GM18519 (cell line): ENCODE measurements around the gene DCTPP1.
A peak's percentile ranks its signal among the peaks of the same experiment; 100 is the strongest.

Source experiments
- ATAC-seq: cut with Tn5 transposase; IDR thresholded peaks from one replicate; pipeline ENCODE4 v1.9.1; 2021; ENCODE audit warnings: mild to moderate bottlenecking, moderate library complexity; ENCODE audit not compliant: unreplicated experiment, low FRiP score

Gene DCTPP1

DNA sequence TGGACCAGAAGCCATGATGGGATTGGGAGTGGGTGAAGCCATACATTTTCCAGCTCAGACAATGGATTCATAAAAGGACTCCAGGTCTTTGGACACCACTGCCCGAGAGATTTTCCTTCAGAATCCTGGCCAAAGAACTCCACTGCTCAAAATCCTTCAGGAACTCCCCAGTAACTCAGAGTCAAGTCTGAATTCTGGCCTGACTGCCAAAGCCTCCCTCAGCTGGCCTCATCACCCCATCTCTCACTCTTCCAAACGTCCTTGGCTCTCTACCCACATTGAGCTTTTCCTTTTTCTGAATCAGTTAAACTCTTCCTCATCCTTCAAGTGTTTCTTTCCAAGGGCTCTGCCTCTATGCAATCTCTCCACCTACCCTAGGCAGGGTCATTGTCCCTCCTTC lies 46.3 kb downstream of the DCTPP1 start:
- ATAC-seq: no peak

DNA sequence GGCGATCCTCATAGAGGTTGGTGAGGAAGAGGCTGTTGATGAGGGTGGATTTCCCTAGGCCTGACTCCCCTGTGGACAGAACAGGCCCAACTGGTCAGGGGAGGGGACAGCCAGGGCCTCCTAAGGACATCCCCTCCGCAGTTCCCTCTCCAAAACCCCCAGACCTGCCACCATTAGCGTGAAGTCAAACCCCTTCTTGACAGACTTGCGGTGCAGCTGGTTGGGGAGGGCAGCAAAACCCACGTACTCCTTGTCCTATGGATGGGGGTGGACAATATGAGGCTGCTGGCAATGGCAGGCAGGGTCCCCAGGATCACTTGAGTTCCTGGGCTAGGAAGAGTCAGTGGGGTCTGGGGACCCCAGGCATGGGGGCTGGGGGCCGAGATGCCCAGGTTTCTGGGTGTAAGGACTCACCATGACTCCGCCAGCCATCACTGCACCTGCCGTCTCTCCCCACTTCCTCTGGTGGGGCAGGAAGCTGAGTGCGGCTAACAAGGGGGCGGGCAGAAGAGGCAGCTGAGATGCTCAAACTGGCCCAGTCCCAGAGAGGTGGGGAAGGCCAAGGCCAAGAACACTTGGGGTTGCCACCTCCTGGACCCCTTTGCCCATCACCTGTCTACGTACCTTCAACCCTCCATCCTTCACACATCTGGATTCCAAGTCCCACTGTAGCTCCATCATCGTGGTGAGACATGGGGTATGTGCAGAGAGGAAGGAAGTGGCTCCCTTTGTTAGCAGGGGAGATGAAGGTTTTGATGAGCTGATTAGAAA lies 47.5 kb downstream of the DCTPP1 start, which contains the start of gene SEPTIN1:
SEPTIN1 (minus strand) TSS at position 451 of the 771 bp plus-strand sequence; CDS start at position 432, 19 bp downstream.
- no peak for ATAC-seq

DNA sequence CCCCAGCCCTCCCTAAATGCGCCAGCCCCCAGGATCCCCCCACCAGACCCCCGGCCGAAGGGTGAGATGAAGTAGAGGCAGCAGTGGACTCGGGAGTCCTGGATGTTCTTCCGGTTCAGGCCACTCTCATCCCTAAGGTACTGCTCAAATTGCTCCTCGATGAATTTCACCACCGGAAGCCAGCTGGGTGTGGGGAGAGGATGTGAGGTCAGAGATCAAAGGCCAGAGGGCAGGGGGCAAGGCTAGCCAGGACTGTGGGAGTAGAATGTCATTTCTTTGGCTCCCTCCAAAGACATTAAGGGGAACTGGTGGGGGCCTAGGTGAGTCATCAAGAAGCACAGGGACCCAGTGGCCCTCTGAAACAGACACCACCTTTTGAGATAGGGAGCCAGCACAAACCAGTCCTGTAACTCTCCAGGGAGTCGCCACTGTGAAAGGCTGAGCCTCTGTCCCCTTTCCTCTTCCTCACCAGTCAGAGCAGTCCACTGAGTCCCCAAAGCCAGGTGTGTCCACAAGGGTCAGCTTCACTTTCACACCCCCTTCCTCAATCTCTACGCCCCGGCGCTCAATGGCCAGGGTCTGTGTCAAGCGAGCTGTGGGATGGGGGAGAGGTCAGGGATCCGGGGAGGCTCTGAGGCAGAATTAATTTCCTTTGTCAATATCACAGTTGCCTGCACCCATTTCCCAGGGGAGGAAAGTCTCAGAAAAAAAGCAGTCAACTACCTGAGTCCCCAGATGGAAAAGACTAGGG lies 48.4 kb downstream of the DCTPP1 start:
- ATAC-seq: no peak

DNA sequence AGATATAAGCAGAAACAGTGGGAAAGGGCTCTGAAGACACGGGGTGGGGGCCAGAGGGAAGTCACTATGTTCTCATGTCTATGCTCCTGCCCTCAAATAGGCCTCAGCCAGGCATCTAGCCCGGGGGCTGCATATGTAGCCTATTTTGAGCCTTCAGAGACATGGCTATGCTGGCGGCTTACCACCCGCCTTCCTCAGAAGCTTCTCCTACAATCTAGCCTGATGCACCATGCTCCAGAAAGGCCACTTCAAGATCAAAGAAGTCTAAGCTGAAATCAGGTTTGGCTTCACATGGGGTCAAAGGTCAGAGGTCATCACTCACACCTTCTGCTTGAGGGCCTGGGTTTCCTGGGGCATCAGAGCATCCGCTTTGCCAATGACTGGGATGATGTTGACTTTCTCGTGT lies 49.0 kb downstream of the DCTPP1 start:
- no peak for ATAC-seq

DNA sequence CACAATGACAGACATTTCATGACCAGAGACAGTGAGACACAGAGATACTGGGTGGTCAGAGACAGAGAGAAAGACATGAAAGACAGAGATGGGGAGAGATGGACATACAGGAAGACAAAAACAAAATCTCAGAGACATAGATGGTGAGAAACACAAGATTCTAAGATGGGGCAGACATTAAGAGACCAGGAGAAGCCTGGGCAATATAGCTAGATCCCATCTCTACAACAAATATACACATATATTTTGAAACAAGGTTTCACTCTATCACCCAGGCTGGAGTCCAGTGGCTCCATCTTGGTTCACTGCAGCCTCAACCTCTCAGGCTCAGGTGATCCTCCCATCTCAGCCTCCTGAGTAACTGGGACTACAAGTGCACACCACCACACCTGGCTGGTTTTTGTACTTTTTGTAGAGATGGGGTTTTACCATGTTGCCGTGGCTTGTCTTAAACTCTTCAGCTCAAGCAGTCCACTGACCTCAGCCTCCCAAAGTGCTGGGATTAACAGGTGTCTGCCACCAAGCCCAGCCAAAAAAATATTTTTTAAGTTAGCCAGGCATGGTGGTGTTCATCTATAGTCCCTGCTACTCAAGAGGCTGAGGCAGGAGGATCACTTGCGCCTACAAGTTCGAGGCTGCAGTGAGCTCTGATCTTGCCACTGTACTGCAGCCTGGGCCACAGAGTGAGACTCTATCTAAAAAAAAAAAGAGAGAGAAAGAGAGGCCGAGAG lies 49.6 kb downstream of the DCTPP1 start:
- ATAC-seq: no peak

DNA sequence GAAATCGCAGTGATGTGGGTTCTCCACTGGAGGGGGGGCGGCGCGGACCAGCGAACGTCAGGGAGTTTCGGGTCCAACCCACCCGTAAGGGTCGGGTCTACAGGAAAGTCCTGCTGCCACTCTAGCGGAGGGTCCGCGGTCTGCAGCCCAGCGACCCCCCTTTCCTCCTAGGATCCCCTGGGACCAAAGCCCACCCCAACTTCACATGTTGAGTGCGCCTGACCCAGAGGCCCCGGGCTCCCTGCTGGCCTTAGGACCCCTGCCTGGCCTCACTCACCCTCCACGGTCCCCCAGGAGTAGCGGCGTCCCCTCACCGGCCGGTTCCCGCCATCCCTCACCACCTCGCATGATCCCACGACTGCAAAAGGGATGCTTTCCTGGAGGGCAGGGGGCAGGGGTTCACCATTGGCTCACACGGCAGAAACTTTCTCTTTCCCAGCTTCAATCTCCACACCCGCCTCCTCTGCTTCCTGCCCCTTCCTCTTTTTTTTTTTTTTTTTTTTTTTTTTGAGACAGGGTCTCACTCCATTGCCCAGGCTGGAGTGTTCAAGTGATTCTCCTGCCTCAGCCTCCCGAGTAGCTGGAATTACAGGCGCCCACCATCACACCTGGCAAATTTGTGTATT lies 50.6 kb downstream of the DCTPP1 start:
- no peak for ATAC-seq

DNA sequence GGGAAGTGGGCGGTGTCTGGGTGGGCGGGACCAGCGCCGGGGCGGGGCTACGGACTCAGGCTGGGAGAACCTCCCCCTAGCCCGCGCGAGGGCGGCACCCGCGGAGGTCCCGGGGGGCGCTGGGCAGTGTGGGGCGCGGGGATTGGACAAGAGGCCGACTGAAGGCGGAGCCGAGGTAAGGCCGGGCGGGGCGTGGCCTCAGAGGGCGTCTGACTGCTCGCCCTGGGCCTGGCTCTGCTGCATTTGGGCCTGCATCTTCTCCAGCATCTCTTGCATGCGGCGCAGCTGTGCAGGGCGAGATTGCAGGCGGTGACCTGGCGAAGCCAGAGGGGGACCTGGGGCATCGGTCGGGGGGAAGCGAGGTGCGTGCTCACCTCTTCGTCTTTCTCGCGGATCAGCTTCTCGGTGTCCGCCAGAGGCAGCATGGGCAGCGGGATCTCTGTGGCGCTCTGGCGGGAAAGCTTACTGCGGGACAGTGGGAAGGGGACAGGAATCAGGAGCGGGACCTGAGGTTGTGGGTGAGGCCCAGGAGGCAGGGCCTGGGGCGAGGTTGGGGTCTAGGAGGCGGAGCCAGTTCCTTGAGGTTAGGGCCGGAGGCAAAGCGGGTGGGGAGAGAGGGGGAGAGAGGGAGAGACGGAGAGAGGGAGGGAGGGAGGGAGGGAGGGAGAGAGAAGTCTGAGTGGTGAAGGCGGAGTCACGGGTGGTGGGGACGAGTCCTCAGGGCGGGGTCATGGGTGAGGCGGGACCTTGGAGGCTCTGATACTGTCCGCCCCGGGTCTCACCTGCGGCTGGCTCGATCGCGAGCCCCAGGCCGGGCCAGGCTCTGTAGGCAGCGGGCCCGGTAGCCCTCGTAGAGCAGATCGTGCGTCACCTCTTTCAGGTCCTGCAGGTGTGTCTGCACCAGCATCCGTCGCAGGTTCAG lies 51.3 kb downstream of the DCTPP1 start:
- peak; percentile 74 for ATAC-seq

DNA sequence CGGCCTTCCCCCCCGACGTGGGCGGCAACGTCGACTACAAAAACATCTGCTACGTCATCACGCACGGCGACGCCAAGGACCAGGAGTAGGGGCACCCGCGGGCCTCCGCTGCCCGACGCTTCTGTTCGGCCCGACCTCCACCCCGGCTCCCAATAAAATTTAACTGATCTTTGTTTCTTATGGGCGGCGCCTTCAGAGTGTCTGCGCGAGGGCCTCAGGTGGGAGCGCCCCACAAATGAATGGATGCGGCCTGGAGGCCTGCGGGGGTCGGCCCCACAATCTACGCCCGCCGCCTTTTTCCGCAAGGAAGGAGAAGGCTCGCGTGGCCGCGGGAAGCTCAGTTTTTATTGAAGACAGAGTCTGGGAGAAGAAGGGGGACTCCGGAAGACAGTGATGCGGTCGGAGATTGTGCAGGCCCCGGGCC lies 52.0 kb downstream of the DCTPP1 start:
- no peak for ATAC-seq

DNA sequence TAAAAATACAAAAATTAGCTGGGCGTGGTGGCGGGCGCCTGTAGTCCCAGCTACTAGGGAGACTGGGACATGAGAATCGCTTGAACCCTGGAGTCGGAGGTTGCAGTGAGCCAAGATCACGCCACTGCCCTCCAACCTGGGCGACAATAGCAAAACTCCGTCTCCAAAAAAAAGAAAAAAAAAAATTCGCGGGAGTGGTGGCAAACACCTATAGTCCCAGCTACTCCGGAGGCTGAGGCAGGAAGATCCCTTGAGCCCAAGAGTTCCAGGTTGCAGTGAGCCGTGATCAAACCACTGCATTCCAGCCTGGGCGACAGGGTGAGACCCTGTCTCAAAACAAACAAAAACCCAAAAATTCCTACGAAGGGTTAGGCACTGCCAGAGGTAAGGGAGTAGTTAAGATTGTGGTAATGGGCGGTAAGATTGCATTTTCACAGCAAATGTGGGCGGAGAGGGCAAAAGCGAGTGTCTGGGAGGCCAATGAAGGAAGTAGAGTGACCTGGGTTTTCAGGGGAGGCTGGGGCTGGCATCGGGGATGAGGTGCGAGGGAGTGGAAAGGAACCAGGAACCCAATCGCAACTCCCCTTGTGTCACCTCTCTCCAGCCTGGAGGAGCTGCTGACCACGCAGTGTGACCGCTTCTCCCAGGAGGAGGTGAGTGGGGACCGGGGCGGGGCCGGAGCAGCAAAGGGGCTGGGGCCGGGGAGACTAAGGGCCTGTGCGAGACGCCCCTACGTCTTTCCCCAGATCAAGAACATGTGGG lies 52.6 kb downstream of the DCTPP1 start:
- no peak for ATAC-seq

DNA sequence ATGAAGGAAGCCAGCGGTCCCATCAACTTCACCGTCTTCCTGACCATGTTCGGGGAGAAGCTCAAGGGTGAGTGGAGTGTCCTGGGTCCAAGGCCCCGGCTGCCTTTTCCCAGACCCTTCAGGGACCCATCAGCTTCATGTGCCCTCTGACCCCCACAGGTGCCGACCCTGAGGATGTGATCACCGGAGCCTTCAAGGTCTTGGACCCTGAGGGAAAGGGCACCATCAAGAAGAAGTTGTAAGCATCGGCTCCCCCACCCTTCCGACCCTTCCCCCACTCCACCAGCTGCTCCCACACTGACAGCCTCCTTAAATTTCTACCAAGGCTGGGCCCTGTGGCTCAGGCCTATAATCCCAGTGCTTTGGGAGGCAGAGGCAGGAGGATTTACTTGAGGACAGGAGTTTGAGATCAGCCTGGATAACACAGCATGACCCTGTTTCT lies 53.3 kb downstream of the DCTPP1 start:
- no peak for ATAC-seq

DNA sequence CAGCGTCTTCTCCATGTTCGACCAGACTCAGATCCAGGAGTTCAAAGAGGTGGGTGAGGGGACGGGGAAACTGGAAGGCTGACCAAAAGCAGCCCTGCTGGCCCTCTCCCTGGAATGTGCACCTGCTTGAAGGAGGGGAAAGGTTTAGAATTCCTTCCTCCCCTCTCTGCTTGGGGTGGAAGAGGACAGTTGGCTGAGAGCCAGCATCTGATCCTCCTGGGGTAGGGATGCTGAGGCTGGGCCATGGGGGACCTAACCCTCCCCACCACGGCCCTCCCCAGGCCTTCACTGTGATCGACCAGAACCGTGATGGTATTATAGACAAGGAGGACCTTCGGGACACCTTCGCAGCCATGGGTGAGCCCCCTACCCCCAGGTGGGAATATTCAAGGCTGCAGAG lies 54.0 kb downstream of the DCTPP1 start:
- ATAC-seq: no peak

DNA sequence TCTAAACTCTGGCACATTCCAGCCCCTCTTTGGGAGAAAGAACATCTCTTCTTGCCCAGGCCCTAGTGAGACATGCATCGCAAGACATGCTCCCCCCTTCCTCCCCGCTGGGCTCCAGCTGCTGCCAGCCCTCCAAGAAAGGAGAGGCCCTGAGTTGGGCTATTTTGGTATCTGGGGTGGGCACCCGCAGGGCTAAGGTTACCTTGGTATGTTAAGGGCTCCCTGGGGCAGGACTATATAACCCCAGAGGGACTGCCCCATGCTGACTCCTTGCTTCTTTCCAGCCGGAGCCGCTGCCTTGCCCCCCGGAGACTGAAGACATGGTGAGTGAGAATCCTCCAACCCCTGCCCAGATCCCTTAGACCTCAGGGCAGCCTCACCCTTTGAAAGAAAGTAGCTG lies 55.3 kb downstream of the DCTPP1 start, which contains the start of gene MYL11:
MYL11 (plus strand) TSS at position 265 of the 400 bp plus-strand sequence; CDS start at position 321, 56 bp downstream.
- ATAC-seq: no peak
